ENCODE results near the gene EID3. TPM values are rescaled to one million over a fixed set of nuclear protein-coding genes. Genes with fewer than 3 reads are reported as not detected.
A peak's percentile ranks its signal among the peaks of the same experiment; 100 is the strongest.

The EID3 gene
- total and polyA plus RNA-seq, 9 of the 15 experiments (the other 6 are each of a cell fraction or from before 2014, with no cell fraction given), result 0.07 to 3.5 (median 0.42) TPM

GRCh38 chr12:104288635-104289274 lies 14.8 kb upstream of the EID3 start (continued):
- TF ChIP-seq NONO (IDR thresholded peaks at IDR 0.05; ENCODE audit: low read depth in 2 of 2, low read length in 1 of 2), result peak in 1 of 2 experiments; percentile 26; a peak in 1 of 4 replicates
- TF ChIP-seq NFXL1 (CRISPR knock-in tag; IDR thresholded peaks at IDR 0.05), result no peak
- TF ChIP-seq EZH2 (IDR thresholded peaks at IDR 0.05; ENCODE audit: borderline replicate concordance, low read depth, low read length), result no peak
- peak in 1 of 3 experiments; percentile 83 for TF ChIP-seq YY1 (IDR thresholded peaks at IDR 0.05; ENCODE audit: borderline replicate concordance in 1 of 3, control insufficient read depth in 1 of 3, extremely low read depth in 1 of 3, insufficient read depth in 3 of 3, insufficient read length in 1 of 3, insufficient replicate concordance in 2 of 3, low read depth in 1 of 3, low read length in 2 of 3)
- TF ChIP-seq HDAC8 (tag; IDR thresholded peaks at IDR 0.05), result no peak
- TF ChIP-seq ZBTB2 (IDR thresholded peaks at IDR 0.05), result no peak
- TF ChIP-seq MAFK (IDR thresholded peaks at IDR 0.05; ENCODE audit: low read length), result peak; percentile 69
- peak; percentile 57 for TF ChIP-seq E2F8 (IDR thresholded peaks at IDR 0.05; ENCODE audit: low read depth, partially characterized antibody)
- TF ChIP-seq MXI1 (IDR thresholded peaks at IDR 0.05; ENCODE audit: low read depth, low read length), result peak; percentile 73
- 0 out of 2 replicates have a peak, but pooled peaks have one; percentile 69 for TF ChIP-seq GTF2F1 (IDR thresholded peaks at IDR 0.05; ENCODE audit: low read depth, low read length)
- TF ChIP-seq USF2 (CRISPR knock-in tag; IDR thresholded peaks at IDR 0.05), result peak; percentile 28; the same call in 1 of the 2 replicates
- TF ChIP-seq CCNT2 (IDR thresholded peaks at IDR 0.05; ENCODE audit: borderline replicate concordance, extremely low read depth, insufficient read length, low read depth, low read length), result peak; percentile 84
- TF ChIP-seq ZNF277 (CRISPR knock-in tag; IDR thresholded peaks at IDR 0.05; ENCODE audit: borderline replicate concordance), result no peak
- no peak for TF ChIP-seq STAT6 (CRISPR knock-in tag; IDR thresholded peaks at IDR 0.05)
- peak; percentile 64 for TF ChIP-seq POLR2AphosphoS5 (IDR thresholded peaks at IDR 0.05; ENCODE audit: control insufficient read depth, insufficient read depth, low read depth, low read length)
- TF ChIP-seq ZNF586 (CRISPR knock-in tag; conservative IDR thresholded peaks at IDR 0.05), result no peak
